NB4 (cell line): ENCODE data around the gene BZW2.

Experiments used
- CTCF ChIP-seq: IDR thresholded peaks from one replicate; pipeline ENCODE4 v1.5.1; 2012; ENCODE audit warnings: low read depth, low read length
- MAX ChIP-seq: IDR thresholded peaks from 2 replicates; pipeline ENCODE4 v1.6.1; 2011; ENCODE audit warnings: low read depth, low read length
- MYC ChIP-seq: IDR thresholded peaks from 2 replicates; pipeline ENCODE4 v1.6.1; 2011; ENCODE audit warnings: low read depth, low read length
- POLR2A ChIP-seq: IDR thresholded peaks from 2 replicates; pipeline ENCODE4 v1.6.1; 2011; ENCODE audit warnings: mild to moderate bottlenecking; ENCODE audit not compliant: insufficient read length; ENCODE audit errors: extremely low read depth

GRCh38 chr7:16675277-16675676 is 29.3 kb downstream of the BZW2 start:
- TF ChIP-seq CTCF (no peak), POLR2A (no peak), MAX (no peak), MYC (no peak)
